GM12878 (cell line): Measurements from ENCODE around the gene C16orf86.

Source experiments
- CBX5 ChIP-seq: sonication (generic); IDR thresholded peaks from 2 replicates; pipeline ENCODE4 v1.6.1; 2016; ENCODE audit warnings: low read depth, moderate library complexity, mild to moderate bottlenecking, inconsistent platforms
- EZH2 ChIP-seq: IDR thresholded peaks from 2 replicates; pipeline ENCODE4 v1.6.1; 2012; ENCODE audit warnings: low read depth, mild to moderate bottlenecking, control low read depth, inconsistent platforms, low read length, borderline replicate concordance; ENCODE audit not compliant: control insufficient read depth

GRCh38 chr16:67637625-67638024 lies 29.0 kb upstream of the C16orf86 start:
- TF ChIP-seq CBX5 (no peak), EZH2 (no peak)
